Measurements from ENCODE around the gene DCLK2.

DCLK2 gene

DNA sequence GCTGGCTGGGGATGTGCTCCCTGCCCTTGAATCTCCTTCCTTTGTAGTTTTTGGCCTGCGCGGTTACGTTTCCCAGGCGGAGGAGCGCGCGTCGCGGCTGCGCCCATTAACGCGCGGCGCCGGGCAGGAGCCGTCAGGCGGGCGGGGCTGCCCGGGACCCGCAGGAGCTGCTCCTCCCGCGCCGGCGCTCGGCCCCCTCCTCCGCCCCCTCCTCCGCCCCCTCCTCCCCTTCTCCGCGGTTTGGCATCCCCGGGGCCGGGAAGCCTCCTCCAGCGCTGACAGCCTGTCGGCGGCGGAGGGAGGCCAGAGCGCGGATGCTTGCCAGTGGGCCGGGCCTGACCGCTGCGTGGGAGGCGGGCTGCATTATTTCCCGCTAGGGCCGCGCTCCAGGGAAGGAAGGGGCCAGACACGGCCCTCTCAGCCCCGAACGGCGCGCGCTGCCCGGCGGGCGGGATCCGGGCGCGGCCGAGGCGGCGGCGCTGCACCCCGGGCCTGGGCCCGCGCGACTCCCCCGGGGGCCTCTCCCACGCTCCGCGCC, at the start of gene DCLK2:
DCLK2 (plus strand) TSS at position 405 of the 538 bp plus-strand sequence. CDS start 583 bp downstream, outside the sequence.
- no peak for DNase-seq (ENCODE audit: low read depth in 2 of 2)

GRCh38 chr4:150032541-150032940, 45.7 kb upstream of the DCLK2 start:
- DNase-seq (ENCODE audit: low read depth in 2 of 2) = no peak

DNA sequence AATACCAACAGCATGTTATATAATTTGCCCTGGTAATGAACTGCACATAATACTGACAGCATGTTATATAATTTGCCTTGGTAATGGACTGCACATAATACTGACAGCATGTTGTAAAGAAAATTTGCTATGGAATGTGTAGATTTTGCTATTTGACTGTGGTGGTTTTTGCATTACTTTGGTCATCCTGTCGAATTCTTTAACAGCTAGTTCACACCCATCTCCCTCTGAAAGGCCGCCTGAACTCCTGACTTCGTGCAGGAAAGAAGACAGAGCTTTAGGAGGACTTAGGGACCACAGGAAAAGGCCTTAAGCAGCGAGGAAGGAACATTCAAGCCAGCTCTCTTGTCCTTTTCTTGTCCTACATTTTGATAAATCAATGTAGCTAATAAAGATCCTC, 45.2 kb upstream of the DCLK2 start:
- DNase-seq (ENCODE audit: low read depth in 2 of 2) = no peak

- DNase-seq (ENCODE audit: low read depth in 2 of 2) = no peak
These were observed 44.3 kb upstream of the DCLK2 start for GRCh38 chr4:150033901-150034300.

- no peak for DNase-seq (ENCODE audit: low read depth in 2 of 2)
These were observed 40.9 kb upstream of the DCLK2 start for GRCh38 chr4:150037251-150037856.

GRCh38 chr4:150038335-150039076, 39.7 kb upstream of the DCLK2 start:
- no peak for DNase-seq (ENCODE audit: low read depth in 2 of 2)

GRCh38 chr4:150039274-150040127, 38.7 kb upstream of the DCLK2 start:
- DNase-seq (ENCODE audit: low read depth in 2 of 2) = no peak

- DNase-seq (ENCODE audit: low read depth in 2 of 2) = no peak
These were observed 33.7 kb upstream of the DCLK2 start for GRCh38 chr4:150044517-150044916.

DNA sequence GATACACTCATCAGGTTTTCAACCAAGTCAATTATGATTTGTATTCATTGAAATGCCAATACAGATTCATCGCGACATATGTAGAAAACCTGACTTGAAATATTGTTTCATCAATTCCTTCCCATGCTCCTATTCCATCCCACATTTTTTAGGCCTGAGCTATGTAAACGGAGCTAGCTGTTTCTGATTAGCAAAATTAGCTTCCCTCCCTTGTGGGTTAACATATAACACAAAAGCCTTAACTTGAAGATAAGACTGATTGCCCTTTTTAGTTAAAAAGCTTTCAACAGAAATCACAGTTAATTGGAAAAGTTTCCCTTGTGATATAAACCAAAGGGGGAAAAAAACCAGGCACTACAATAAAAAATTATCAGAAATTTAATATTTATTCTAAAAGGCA, 32.8 kb upstream of the DCLK2 start:
- no peak for DNase-seq (ENCODE audit: low read depth in 2 of 2)

GRCh38 chr4:150046728-150047217, 31.5 kb upstream of the DCLK2 start:
- no peak for DNase-seq (ENCODE audit: low read depth in 2 of 2)

DNA sequence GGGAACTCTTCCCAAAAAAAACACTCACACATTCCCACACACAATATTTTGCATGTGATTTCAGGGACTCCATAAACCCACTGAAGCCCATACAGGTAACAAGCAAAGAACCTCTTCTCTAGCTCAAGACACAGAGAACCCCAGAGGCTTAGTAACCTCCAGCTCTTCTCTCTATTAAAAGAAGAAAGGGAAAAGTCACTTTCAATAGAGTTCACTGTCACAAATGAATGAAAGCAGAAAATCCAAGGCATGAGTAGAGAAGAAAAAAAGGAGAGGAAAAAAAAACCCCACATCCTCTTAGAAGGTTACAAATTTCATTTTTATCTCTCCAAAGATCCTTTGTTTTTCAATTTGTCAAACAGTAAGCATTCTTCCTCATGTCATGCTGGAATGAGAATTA, 30.7 kb upstream of the DCLK2 start:
- no peak for DNase-seq (ENCODE audit: low read depth in 2 of 2)

- DNase-seq (ENCODE audit: low read depth in 2 of 2) = no peak
These were observed 28.6 kb upstream of the DCLK2 start for GRCh38 chr4:150049682-150050081.

GRCh38 chr4:150050566-150050965, 27.7 kb upstream of the DCLK2 start:
- DNase-seq (ENCODE audit: low read depth in 2 of 2) = no peak

GRCh38 chr4:150051111-150051510, 27.1 kb upstream of the DCLK2 start:
- no peak for DNase-seq (ENCODE audit: low read depth in 2 of 2)

- DNase-seq (ENCODE audit: low read depth in 2 of 2) = no peak
These were observed 22.8 kb upstream of the DCLK2 start for GRCh38 chr4:150055467-150055866.

DNA sequence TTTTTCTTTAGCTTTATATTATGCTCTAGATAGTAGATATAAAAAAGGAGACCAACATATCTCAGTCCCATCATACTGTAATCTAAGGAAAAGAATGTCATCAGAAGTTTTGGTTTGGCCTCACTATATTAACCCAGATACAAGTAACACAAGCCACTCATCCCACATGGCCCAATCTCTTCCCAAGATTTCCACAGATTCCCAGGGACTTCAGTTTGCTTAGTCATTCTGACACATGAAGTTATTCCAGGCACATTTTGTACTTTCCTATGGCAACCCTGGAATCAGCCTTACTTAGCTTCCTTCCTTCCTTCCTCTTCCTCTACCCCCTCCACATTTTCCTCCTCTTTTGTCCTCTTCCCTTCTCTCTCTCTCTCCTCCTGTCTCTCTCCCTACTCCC, 21.7 kb upstream of the DCLK2 start:
- no peak for DNase-seq (ENCODE audit: low read depth in 2 of 2)

DNA sequence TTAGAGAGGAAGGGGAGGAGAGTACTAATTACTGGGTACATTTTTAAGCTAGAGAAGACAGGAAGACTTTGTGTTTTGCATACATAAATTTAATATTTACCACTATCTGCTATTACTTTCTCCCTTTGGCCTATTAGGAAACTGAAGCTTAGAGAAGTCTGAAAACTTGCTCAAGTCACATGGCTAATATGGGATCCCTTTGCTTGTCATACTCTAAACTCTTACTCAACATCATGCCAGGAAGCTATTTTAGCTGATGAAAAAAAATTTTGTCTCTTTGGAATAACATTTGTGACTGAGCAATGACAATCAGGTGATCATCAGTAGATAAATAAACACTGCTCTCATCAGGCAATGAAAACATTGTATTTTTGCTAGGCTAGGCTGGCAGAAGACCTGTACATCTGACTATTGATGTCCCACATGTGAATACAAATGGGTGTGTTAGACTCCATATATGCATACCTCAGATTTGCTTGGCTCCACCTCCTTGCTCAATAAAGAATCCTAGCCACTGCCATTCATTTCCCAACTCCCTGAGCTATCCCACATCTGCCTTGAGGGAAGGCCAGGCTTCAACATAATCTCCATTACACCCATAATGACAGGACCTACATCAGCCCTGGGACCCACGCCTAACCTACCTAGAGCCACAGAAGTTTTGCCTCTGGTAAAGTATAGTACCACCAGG, 17.0 kb upstream of the DCLK2 start:
- DNase-seq (ENCODE audit: low read depth in 2 of 2) = no peak

- no peak for DNase-seq (ENCODE audit: low read depth in 2 of 2)
These were observed 15.1 kb upstream of the DCLK2 start for GRCh38 chr4:150063128-150063527.

DNA sequence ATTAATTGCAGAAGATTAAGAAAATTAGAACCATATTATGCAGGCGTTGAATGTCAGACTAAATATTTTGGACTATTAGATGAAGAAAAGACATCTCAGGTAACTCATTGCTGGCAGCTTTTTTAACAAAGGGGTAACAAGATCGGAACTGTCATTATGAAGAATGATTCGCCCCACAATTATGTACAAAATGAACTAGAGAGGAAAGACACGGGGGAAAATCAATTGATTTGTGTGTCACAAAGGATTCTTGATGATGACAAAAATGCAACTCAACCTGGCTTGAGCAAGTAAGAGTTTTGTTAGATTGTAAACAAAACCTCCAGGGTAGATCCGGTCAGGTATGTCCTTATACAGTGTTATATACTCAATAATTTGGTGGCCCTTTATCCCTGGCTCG, 12.5 kb upstream of the DCLK2 start:
- no peak for DNase-seq (ENCODE audit: low read depth in 2 of 2)

DNA sequence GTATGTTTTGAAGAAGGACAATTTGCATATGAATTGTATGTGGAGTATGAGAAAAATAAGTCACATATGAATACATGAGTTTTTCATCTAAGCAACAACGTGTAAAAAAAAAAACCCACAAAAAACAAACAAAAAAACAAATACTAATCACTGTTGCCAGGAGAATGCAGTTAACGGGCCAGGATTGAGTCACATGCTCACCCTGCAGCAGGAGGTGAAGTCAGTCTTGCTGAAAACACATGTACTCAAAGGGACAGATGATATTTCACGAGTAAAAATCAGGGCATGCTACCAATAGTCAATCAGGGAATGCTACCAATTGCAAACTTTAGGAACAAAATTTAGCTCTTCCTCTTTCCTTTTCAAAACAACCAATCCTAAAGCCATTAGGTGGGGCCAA, 10.4 kb upstream of the DCLK2 start:
- DNase-seq (ENCODE audit: low read depth in 2 of 2) = no peak

- DNase-seq (ENCODE audit: low read depth in 2 of 2) = no peak
These were observed 9.8 kb upstream of the DCLK2 start for GRCh38 chr4:150068300-150068960.
